Hepatic stellate cell (primary cell): ENCODE results near the gene DCAF15.
A peak's percentile ranks its signal among the peaks of the same experiment; 100 is the strongest.

Experiments
- DNase-seq: peaks from one replicate; pipeline ENCODE4 v3.0.0; 2011; ENCODE audit warnings: low spot score

DCAF15 gene

DNA sequence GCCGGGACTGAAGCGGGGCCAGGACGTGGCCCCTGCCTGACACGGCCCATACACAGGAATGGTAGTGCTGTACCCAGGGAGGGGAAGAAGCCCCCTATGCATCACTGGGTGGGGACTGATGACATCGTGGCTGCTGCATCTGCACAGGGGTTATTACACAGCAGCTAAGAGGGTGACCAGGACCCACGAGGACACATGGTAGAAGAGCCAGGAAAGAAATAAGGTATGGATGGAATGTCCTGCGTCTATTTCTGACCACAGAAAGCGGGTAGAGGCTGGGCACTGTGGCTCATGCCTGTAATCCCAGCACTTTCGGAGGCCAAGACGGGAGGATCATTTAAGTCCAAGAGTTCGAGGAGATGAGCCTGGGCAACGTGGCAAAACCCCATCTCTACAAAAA lies 24.1 kb downstream of the DCAF15 start:
- no peak for DNase-seq

DNA sequence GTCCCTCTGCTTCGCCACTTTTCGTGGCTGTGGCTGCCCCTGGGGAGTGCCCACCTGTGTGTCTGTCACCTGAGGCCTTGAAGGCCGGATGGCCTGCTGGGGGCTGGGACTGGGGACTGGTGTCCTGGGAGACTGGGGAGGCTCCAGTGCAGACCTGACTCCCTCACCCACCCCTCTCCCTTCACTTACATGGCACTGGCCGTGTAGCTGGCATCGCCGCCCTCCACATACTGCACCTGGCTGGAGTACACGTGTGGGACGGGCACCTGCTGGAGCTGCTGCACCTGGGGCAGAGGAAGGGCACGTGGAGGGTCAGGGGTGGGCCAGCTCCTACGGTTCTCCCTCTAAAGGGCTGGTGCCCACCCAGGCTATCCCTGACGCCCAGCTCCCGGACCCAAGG lies 25.5 kb downstream of the DCAF15 start:
- DNase-seq, result no peak

DNA sequence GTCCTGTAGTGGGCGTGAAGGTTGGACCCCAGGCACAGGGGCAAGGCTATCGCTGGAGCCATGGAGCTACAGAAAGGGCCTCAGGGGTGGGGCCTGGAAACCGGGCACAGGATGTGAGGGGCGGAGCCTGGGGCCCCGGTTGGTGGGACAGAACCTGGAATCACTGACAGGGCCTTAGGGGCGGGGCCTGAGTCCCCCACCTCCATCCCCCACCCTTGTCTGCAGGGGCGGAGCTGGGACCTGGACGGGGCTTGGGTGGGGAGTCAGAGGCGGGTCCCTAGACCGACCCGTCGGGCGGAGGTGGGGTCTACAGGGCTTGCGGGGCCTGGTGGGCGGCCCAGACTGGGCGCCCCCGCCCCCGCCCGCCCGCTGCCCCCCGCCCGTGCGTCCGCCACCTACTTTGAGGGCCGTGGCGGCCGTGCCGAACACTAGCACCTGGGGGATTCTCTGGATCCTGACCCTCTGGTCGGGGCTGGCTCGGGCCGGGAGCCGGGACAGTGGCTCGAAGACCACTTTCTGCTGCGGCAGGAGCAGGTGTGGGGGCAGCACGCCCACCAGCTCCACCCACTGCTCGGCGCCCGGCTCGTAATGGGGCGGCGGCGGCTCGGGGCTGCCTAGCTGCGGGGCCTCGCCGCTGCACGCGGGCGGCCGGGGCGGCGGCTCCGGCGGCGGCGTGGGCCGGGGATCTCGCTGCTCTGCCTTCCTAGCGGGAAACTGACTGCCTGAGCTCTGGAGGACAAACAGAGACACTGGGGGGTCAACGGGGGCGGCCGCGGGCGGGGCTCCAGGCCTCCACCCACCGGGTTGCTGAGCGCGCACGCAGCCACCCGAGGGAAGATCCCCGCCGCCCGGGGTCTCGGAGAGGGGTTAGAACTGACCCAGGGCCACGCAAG lies 26.3 kb downstream of the DCAF15 start:
- no peak for DNase-seq

DNA sequence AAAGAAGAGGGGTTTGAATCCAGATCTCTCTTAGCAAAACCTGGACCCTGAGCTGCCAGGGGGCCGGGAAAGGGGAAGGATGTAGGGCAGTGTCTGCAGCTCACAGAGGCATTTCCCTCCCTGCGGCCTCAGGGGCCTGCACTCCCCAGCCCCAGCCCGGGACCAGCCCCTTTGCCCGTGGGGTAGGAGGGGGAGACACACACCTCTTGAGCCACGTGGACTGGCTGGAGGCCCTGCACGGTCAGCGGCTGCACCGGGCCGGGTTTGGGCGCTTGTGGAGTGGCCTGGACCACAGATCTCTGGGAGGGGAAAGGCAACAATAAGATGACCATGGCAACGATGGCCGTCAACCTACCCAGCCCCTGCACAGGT lies 26.9 kb downstream of the DCAF15 start:
- no peak for DNase-seq

DNA sequence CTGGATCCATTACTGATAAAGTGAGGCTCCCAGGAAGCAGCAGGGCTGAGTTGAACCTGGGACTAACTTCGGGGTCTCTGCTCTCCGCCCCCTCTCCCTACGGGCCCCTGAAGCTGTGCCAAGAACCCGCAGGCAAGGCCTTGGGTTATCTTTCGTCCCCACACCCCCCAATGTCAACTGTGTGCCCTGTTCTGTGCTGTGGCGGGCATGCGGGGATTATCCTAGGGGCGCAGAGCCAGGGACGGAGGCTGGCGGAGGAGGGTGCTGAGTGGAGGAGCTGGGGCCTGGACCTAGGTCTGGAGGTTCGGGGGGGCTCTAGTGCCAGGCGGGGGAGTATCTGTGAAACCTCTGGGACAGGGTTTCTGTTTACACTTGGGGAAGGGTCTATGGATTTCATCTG lies 27.4 kb downstream of the DCAF15 start:
- DNase-seq, result no peak

DNA sequence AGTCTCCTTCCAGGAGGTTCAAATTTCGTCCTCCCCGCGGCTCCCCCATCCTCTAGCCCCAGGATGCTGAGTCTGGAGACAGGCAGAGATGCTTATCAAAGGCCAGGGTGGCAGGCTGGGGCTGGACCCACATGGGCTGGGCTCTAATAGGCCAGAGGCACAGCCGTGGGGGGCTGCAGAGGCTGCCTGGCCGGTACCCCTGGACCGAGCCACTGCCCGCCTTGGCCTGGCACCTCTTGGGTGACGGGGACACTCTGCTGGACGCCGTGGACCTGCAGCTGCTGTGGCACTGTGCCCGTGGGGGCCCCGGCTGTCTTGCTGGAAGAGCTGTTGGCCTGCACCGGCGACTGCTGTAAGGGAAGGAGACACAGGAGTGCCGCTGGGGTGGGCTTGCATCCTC lies 28.0 kb downstream of the DCAF15 start:
- no peak for DNase-seq

DNA sequence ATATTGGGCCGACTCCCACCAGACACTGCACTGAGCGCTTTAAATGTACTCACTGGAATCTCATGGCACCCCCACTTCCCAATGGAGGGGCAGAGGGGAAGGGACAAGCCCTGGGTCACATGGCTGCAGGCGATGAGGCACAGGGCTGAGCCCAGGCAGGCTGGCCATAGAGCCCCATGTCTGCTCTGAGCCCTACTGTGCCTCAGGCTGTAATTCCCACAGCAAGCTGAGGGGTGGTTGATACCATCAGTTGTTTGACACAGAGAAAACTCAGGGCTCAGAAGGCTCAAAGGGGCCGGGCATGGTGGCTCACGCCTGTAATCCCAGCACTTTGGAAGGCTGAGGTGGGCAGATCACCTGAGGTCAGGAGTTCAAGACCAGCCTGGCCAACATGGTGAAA lies 28.7 kb downstream of the DCAF15 start:
- DNase-seq, result no peak

DNA sequence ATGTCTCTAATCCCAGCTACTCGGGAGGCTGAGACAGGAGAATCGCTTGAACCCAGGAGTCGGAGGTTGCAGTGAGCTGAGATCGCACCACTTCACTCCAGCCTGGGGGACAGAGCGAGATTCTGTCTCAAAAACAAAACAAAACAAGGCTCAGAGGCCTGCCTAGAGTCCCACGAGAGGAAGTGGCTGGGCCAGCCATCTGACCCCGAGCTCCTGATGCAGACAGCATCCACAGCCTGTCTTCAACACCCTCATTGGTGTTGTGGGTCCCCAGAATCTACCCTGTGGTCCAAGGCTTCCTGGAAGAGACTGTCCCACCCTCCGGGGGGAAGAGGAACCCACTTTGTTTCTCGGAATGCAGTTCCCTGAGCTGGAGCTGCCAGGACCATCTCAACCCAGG lies 29.2 kb downstream of the DCAF15 start:
- no peak for DNase-seq

DNA sequence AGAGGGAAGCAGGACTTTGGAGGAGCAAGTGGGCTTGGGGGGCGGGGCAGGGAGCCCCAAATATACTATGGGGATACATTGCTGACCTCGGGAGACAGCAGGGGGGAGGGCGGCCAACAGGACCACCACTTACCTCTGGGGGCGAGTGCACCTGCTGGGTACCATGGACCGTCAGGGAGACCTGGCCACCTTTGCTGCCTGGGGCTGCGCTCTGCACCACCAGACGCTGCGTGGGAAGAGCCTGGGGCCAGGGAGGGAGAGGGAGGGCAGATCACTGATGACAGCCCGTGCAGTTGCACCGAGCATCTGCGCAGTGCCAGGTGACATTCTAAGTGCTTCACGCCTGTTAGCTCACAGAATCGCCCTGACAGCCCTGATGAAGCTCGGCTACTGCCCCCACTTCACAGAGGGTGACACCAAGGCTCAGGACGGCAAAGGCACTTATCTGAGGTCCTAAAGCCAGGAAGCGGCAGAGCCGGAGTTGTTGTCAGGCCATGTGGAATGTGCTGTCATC lies 29.7 kb downstream of the DCAF15 start:
- no peak for DNase-seq

DNA sequence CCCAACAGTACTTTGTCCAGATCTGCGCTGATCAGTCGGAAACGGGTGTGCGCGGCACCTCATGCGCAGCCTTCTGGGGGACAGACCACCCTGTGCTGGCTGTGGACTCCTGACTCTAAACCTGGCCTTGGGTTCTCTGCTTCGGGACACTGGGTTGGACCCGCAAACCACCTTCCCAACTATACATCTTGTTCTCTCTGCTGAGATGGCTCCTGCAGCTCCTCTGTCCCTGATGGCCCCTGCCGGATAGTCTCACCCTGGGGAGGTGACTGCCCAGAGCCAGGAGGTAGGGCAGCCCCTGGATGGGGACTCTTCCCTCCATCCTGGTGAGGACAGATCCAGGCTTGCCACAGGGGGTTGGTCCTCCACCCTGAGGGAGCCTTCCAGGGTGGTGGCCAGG lies 30.5 kb downstream of the DCAF15 start:
- no peak for DNase-seq

DNA sequence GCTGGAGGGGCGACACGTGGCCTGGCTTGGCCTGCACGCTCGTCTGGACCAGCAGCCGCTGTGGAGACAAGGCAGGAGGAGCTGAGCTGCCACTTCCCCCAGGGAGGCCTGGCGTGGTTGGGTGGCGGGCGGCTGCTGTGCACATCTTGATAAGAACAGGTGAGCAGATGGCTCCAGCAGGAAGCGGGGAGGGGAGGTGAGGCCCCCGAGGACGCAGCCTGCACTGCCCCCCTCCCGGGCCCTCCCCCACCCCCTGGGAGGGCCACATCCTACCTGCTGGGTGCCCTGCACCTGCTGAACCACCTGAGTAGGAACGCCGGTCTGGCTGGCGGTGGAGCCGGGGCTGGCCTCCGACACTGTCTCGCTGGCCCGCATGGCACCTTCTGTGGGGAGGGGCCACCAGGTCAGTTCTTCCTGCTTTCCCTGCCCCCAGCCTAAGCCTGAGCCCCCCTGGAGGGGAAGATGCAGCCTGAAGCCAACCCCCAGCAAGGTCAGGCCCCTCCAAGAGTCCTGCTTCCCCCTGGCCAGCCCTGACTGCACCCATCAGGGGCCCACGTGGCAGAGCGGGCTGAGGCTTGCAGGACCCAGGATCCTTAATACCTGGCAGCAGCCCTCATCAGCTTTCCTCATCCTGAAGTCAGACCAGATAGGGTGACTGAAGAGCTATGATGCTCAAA lies 31.0 kb downstream of the DCAF15 start:
- DNase-seq, result no peak

DNA sequence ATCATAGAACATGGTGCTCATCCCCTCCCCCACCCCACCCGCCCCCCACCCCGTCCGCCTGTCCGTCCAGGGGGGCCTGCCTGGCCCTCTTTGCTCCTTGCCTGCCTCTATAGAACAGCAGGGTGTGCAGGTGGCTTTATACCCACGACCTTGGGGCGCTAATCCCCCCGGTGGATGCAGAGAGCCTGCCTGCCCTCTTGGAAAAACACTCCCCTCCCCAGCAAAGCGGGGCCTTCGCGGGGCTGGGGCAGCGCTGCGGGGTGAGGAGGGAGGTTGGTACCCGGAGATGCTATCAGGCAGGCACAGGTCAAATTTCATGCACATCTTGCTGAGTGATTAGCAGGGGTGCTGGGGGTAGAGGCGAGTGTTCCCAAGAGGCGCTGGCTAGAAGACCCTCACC lies 31.9 kb downstream of the DCAF15 start:
- DNase-seq, result no peak

DNA sequence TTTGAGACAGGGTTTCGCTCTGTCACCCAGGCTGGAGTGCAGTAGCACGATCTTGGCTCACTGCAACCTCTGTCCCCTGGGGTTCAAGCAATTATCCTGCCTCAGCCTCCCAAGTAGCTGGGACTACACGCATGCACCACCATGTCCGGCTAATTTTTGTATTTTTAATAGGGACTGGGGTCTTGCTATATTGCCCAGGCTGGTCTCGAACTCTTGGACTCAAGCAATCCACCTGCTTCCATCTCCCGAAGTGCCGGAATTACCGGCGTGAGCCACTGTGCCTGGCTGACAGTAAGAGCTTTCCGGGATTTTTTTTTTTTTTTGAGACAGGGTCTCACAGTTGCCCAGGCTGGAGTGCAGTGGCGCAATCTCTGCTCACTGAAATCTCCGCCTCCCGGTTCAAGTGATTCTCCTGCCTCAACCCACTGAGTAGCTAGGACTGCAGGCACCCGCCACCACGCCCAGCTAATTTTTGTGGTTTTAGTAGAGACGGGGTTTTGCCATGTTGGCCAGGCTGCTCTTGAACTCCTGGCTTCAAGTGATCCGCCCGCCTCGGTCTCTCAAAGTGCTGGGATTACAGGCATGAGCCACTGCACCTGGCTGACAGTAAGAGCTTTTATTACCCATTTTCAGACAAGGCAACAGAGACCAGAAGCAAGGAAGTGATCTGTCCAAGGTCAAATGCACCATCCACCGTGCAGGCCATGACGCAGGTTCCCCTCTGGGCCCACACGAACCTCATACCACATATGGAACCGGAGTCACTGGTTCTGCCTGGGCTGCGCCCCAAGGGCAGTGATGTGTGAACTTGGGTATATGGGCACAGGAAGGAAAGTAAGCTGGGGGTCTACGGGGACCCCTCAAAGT lies 32.8 kb downstream of the DCAF15 start:
- DNase-seq, result no peak

DNA sequence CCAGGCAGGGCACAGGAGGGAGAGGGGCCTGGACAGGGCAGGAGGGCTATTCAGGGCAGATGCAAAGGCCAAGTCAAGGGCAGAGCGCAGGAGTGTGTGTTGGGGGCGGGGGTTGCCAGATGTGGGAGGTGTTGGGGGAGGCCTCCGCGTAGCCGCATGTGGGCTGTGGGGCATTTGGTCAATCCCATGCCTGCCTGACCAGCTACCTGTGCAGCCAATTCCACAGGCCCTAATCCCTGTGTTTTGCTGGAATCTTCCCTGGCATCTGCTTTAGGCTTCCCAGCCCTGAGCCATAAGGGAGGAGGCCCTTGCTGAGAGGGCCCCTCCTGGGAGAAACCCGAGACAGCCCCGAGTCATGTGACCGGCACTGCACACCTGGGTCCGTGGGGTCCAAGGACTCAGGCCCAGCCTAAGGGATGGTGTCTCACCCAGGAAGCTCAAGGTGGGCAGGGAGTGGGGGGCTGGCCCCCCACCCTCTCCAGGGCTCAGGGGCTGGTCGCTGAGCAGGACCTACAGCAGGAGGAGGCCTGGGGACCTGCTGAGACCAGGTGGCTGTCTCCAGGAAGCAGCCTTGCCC lies 33.5 kb downstream of the DCAF15 start:
- no peak for DNase-seq

DNA sequence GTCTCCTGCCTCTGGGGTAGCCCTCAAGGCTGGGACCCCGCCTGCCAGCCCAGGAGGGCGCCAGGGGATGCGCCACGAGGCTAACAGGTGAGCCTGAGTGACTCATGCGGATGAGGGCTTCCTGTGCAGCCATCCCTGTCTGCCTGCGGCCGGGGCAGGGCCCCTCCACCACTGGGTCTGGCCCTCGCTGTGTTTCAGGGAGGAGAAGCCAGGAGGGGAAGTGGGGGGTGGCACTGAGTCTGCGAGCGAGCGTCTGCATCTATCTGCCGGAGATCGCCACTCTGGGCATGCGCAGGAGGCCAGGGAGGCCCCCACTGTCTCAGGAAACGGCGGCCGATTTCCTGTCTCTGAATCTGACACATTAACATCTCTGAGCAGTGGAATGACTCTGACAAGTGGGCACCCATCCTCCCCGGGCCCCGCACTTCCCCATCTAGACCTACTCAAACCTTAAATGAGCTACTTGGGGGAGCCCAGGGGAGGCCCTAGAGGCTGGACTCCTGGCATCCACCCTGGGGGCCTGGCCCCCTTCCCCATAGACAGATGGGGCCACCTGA lies 34.1 kb downstream of the DCAF15 start:
- DNase-seq, result peak; percentile 98

DNA sequence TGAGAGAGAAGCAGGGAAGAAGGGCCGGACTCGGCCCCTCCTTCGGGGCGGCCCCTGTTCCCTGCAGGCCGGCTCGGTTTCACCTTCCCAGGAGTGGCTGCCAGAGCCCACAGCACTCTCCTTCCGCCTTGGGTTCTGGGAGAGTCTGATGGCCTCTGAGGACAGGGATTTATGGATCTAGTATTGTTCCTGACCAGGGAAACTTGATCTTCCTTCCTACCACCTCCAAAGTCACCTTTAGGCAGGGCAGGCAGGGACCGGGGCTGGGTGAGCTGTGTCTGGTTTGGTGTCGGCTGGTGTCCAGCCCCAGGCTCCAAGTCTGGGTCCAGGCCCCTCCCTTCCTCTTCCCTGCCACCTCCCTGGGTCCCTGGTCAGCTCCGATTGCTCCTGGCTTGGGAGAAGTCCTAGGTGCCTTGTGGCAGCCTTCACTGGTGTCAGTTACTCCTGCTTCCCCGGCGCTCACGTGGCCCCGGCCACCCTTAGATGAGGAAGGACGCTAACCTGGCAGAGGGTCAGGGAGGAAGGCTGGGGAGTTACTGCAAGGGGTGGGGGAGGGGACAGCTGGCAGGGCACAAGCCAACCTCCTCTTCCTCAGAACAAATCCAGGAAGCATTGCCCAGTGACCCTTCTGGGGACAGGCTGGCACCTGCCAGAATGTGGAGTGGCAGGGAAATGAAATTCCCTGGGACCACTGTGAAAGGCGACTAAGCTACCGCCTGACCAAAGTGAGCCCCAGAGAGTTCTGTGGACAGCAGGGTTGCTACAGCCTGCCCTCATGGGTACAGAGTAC lies 35.0 kb downstream of the DCAF15 start:
- no peak for DNase-seq

DNA sequence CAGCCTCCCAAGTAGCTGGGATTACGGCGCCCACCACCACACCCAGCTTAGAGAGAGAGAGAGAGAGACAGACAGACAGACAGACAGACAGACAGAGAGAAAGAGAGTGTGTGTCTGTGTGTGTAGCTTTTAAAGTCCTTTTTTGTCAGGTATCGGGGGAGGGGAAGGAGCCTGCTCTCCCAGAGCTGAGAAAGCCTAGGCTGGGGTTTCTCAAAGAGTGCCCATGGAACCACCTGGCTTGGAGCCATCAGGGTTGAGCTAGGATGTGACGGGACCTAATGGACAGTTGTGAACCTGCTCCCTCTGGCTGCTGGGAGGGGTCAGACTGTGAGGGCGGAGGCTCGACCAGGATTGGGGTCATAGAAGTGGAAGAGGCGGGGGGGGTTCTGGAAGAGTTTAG lies 37.2 kb downstream of the DCAF15 start:
- no peak for DNase-seq

DNA sequence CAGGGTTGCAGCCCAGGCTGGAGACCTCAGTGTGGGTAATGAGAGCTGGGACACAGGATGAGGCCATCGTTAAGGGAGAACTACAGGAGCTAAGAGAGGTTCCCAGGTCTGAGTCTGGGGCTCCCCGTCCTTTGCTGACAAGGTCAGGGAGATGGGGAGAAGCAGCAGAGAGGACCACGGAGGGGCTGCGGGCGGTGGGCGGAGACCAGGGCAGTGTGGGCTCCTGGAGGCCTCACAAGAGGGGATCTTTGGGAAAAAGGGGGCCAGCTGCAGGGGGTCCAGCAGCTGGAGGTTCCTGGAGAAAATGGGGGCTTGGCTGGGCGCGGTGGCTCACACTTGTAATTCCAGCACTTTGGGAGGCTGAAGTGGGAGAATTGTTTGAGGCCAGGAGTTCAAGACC lies 37.8 kb downstream of the DCAF15 start:
- no peak for DNase-seq

DNA sequence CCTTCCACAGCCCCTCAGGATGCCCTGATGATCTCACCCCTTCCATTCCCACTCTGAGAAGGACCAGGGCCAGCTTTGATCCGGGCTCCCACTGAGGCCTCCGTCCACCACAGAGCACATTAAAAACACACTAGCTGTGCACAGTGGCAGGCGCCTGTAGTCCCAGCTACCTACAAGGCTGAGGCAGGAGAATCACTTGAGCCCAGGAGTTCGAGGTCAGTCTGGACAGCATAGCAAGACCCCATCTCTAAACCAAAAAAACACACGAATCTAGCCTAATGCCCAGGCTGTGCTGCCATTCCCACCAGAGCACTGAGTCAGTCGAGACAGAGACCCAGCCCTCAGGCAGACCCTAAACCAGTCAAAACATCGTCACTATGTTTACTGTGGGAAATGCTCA lies 39.7 kb downstream of the DCAF15 start:
- no peak for DNase-seq

DNA sequence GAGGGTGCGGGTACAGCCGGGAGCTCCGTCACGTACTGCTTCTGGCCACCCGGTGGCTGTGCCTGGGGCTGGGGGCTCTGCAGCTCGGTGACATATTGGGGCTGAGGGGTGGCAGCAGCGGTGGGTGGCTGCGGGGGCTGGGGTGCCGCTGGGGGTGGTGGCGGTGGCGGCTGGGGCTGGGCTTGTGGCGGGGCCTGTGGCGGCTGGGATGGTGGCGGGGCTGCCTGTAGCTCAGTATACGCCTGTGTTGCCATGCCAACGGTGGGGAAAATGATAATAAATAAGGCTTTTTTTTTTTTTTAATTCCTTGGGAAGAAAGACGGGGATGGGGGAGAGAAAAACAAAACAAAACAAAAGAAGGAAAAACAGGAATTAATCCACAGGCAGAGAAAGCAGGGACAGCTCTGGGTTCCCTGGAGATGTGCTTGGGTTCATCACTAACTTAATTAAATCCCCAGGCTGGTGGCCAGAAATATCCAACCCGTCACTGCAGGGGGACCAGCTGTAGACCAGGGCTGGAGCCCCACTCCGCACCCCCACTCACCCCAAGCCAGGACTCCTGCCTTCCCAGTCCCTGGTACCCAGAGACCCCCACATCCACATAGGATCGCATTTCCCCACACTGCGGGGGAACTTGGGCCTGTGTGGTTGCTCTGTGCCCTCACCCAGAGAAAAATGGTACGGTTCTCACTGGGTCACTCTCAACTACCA lies 41.4 kb downstream of the DCAF15 start:
- DNase-seq, result no peak
